Lower leg skin (tissue), 4 donors: ENCODE measurements around the gene HPX. TPM values are rescaled to one million over a fixed set of nuclear protein-coding genes. Genes with fewer than 3 reads are reported as not detected.

Experiments used
- DNase-seq, 2 donors: peaks; one replicate each; pipeline ENCODE4 v3.0.0-alpha.2; 2019; ENCODE audit warnings: low spot score in 2 of 2
- H3K4me3 ChIP-seq: fragments of 200-600 bp; sonication (generic); 2 replicates; pipeline ENCODE4 v1.5.1; 2017; ENCODE audit warnings: mild to moderate bottlenecking, low read depth; ENCODE audit not compliant: poor library complexity, severe bottlenecking
- POLR2A ChIP-seq, 2 donors: fragments of 450-650 bp; IDR thresholded peaks; one replicate each; pipeline ENCODE4 v1.6.1; 2016 to 2017; ENCODE audit warnings: antibody characterized with exemption in 2 of 2, mild to moderate bottlenecking in 1 of 2, moderate library complexity in 1 of 2
- WGBS, 2 donors: methylation state at CpG; one replicate each; pipeline ENCODE4 v1.1.5; 2018; 5-methylcytosine and 5-hydroxymethylcytosine counted together
- intact Hi-C: fragments of 100-400 bp; cut with DNase I; formaldehyde crosslinking; loops from one replicate; pipeline ENCODE4 v1.15.0; 2023; ENCODE audit warnings: low total_unique reads
- total RNA-seq, 4 donors: library from RNA; depleted of rRNA; stranded (reverse); fragments of >200 nt; gene quantifications; one replicate each; pipeline ENCODE4 v1.1.0, GENCODE V29; 2016
- TF ChIP-seq, protein P1 (sequence below), 3 donors: fragments of 450-650 bp; IDR thresholded peaks; one replicate each; pipeline ENCODE4 v1.5.1; 2016; ENCODE audit warnings: antibody characterized with exemption in 3 of 3, mild to moderate bottlenecking in 3 of 3, moderate library complexity in 2 of 3

HPX gene
- total RNA-seq, 4 donors from 2014 or later: 0.42 to 1.2 (median 1.1) TPM

DNA sequence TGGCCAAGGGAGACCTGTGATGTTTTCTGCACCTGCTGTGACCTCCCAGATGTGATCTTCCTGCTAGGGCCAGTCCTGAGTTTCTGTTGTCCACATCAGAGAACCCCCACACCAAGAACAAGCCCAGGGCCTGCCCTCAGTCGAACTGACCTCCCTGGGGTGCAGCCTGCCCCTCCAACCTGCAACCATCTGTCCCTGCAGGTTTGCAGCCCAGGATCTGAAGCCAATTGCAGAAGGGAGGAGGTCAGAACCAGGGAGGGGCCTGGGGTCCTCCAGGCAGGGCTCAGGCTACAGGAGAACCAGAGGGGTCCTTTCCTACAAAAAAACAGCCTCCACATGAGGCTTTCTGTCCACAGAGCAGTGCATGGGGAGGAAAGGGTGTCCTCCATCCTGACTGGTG, 32.1 kb upstream of the HPX start:
- intact Hi-C loops: no loop called here
- no peak for TF ChIP-seq POLR2A (IDR thresholded peaks at IDR 0.05)
- TF ChIP-seq, protein P1, sequence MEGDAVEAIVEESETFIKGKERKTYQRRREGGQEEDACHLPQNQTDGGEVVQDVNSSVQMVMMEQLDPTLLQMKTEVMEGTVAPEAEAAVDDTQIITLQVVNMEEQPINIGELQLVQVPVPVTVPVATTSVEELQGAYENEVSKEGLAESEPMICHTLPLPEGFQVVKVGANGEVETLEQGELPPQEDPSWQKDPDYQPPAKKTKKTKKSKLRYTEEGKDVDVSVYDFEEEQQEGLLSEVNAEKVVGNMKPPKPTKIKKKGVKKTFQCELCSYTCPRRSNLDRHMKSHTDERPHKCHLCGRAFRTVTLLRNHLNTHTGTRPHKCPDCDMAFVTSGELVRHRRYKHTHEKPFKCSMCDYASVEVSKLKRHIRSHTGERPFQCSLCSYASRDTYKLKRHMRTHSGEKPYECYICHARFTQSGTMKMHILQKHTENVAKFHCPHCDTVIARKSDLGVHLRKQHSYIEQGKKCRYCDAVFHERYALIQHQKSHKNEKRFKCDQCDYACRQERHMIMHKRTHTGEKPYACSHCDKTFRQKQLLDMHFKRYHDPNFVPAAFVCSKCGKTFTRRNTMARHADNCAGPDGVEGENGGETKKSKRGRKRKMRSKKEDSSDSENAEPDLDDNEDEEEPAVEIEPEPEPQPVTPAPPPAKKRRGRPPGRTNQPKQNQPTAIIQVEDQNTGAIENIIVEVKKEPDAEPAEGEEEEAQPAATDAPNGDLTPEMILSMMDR (IDR thresholded peaks at IDR 0.05): no peak
- no peak for DNase-seq
- WGBS, 2 donors: 50 to 75% methylated on average over 1 of the region's 1 CpG
- H3K4me3 ChIP-seq: no peak overlapping the region

DNA sequence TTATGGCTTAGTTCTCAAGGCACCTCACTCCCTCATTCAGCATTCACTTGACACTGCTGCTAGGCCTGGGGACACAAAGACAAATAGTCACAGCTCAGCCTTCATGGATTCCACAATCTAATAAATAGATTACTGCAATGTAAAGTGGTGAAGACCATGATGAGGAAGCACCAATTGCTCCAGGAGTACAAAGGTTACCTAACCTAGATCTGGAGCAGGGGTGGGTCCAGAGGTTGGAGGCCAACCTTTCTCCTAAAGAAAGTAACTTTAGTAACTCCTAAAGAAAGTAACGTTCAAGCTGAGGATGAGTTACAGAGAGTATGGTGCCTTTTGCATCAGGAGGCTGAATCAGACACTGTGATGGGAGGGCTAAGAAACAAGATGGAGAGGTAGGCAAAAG, 28.8 kb upstream of the HPX start:
- whole genome bisulfite sequencing, 2 donors: 94 to 96% methylated on average over 1 of the region's 1 CpG
- DNase-seq: no peak
- H3K4me3 ChIP-seq: no peak overlapping the region
- intact Hi-C loops: no loop called here
- TF ChIP-seq, protein P1 (IDR thresholded peaks at IDR 0.05): no peak
- no peak for TF ChIP-seq POLR2A (IDR thresholded peaks at IDR 0.05)

DNA sequence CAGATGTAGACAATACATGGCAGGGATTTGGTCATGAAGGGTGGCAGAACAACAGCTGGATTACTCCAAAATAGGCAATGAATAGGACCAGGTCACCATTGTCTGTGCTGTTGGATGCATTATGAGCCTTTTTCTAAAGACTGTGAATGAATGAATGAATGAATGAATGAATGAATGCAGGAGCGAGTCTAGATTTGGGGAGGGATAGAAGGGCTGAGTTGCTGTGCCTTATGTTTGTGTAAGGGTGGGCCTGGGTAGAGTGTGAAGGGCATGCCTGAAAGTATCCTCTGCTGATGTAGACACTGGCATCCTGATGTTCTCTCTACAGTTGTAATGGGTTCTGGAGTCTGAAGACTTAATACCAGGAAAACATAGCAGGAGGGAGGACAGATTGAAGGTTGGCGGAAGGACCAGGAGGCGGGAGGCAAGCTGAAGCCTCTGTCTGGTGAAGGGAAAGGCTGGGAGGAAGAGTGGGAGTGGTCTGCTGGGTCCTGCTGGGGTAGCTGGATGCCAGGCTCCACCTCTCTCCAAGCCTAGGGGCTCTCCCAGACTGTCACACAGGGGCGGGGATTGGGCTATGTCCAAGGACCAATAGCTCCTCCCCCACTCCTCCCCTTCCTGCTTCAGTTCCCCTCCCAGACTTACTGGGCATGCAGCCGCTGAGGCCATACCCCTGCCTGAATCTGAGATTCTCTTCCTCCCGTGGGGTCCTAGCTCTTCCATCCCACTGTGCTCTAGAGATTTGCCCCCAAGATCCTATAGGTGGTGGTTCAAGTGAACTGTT, 28.1 kb upstream of the HPX start:
- intact Hi-C loops: no loop called here
- no peak overlapping the region for H3K4me3 ChIP-seq
- no peak for TF ChIP-seq POLR2A (IDR thresholded peaks at IDR 0.05)
- WGBS, 2 donors: 24 to 36% methylated on average over 6 of the region's 6 CpGs
- peak; percentile 86 to 97 for DNase-seq

DNA sequence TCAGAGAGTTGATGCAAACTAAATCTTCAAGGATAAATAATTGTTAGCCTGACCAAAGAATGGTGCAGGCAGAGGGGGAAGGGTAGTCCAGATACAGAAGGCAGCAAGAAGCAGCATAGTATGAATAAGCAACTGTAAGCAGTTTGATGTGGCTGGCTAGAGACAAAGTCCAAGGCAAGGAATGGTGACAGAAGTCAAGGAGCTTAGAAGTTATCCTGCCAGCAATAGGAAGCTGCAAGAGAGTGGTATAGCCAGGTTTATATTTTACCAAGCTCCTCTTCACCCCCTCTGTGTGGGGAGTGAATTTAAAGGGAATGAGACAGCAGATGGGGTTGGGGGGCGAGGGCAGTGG, 18.3 kb upstream of the HPX start:
- no peak overlapping the region for H3K4me3 ChIP-seq
- TF ChIP-seq POLR2A (IDR thresholded peaks at IDR 0.05): no peak
- TF ChIP-seq, protein P1 (IDR thresholded peaks at IDR 0.05): no peak
- WGBS, 2 donors: 79 to 87% methylated on average over 1 of the region's 1 CpG
- no peak for DNase-seq
- intact Hi-C loops: no loop called here

DNA sequence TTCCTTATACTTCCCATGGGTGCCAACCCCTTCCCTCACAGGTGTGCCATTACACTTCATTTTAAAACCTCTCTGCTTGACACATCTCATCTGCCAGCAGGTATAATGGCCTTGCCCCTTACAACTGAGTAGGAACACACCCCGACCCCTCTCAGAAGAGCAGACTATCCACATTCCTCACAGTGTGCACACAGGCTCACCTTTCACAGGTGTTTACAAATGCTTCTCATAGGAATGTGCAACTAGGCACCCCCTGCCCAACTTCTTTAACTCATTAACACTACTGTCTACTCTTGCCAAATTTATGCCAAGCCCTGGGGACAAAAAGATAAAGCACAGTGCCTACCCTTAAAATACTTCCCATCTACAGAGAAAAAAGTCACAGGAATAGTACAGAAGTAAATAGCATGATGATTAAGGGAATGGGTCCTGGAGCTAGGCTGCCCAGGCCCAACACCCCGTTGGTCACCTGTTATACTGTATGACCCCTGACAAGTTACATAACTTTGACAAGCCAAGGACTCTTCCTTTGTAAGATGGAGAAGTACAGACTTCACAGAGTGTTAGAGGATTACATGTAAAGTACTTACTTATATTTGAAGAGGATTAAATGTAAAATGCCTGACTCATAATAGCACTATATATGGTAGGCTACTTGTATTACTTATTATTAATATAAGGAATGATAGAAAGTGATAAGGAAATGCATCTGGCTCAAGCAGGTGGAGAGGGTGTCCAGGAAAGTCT, 17.7 kb upstream of the HPX start:
- no peak for DNase-seq
- intact Hi-C loops: no loop called here
- no peak overlapping the region for H3K4me3 ChIP-seq
- WGBS, 2 donors: 69 to 85% methylated on average over 2 of the region's 2 CpGs
- TF ChIP-seq, protein P1 (IDR thresholded peaks at IDR 0.05): no peak
- no peak for TF ChIP-seq POLR2A (IDR thresholded peaks at IDR 0.05)

DNA sequence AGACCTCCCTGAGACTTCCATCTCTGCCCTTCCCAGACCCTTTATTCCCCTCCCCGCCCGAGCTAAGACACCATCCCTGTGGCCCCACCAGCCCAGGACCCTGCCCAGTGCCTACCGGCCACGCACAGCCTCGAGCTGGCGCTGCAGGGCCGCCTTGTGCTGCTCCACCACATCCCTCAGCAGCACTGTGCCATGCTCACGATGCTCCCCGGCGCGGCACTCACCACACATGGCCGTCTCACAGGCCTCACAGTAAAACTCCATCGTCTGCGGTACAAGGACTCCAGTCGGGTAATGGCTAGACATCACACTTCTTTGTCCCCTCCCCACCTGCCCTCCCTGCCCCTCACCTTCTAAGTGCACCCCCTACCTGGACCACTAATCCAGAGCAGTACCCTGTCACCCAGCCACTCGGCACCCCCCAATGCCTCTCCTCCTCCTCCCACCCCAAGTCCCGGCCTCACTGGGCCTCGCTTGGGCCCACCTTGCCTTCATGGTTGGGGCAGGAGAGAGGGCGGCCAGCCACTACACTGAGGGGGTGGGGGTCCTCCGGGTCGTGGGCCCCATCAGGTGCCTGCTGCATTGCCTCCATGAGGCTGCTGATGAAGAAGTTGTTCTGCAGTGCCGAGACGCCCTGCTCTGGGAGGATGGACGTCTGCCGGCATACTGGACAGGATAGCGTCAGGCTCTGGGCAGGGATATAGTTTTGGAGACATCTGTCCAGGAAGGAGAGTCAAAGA, 17.0 kb upstream of the HPX start:
- 94 to 95% methylated on average over 23 to 26 of the region's 26 CpGs for WGBS, 2 donors
- H3K4me3 ChIP-seq: no peak overlapping the region
- TF ChIP-seq POLR2A (IDR thresholded peaks at IDR 0.05): no peak
- TF ChIP-seq, protein P1 (IDR thresholded peaks at IDR 0.05): no peak
- no peak for DNase-seq
- intact Hi-C loops: no loop called here
